Stimulated activated CD4-positive, alpha-beta T cell treated with anti-CD3 and anti-CD28 coated beads, Interleukin-1b, Interleukin-23, amount 100 ng/mL, for 24 hours (primary cell): ENCODE data around the gene SGMS1.
"Not testable (repeated sequence)": the region's sequence is repeated elsewhere in the genome, so short reads cannot be mapped to it uniquely, and the experiment has no call there.

Experiments
- DNase-seq, 4 experiments: peaks; one replicate each; pipeline ENCODE4 v3.0.0-alpha.2; 2020; ENCODE audit warnings: low read depth in 4 of 4, low spot score in 1 of 4

SGMS1 gene

DNA sequence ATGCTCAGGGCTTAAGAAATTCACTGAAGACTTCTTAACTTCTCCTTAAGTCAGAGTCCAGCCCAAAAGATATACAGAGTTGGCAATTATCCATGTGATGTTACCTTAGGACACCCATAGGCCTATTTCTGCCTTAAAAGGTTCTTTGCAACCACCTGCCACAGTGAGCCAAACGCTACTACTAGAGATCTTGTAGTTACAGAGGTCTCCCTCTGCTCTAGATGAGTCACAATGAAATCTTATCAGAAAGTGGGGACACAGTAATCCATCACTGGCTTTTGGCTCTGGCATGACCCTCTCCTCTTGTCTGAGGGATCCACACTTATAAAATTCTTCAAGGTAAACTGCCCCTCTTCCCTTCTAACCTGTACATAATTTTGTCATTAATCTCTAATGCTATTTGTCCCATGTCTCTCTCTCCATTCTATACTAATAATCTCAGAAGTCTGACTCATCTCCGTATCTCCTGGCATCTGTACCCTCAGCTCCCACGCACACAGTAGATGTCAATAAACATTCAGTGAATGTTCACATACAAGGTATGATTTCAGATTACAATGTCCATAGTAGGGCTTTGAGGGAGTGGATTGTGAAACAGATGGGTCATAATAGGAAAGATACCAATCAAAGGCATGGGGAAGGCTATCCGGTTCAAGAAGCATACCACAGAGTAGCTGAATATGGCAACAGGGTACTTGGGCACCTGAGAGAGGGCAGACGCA, 112.1 kb downstream of the SGMS1 start:
- no peak for DNase-seq

DNA sequence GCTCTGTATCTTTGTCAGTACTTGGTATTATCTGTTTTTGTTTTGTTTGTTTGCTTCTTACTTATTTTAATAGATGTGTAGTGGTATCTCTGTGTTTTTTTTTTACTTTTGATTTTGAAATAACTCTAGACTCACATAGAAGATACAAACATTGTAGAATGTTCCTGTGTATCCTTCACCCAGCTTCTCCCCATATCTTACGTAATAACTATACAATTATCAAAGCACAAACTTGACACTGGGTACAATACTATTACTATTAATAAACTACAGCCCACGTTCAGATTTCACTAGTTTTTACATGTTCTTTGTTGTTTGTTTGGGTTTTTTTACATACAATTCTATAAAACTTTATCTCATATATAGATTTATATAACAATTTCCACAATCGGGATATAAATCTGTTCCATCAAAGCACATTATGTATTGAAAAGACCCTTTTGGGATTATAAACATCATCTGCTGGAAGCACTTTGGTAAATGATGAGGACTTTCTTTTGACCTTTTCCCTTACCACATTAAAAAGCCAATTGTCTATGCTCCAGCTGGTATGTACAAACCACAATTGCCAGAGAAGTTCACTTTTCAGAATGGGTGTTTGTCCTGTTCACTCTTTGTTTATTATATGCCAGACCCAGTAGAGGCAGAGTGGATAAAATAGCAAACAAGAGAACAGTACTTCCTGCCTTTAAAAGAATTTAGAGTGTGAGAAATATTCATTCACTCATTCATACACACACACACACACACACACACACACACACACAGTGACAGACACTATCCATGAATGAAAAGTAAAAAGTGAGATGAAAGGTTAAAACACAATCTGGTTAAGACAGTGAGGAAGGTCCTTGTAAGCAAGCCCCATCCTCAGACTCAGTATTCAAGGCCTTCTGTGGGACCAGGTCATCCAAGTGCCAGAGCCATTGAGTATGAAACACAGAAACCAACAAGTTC, 113.0 kb downstream of the SGMS1 start:
- no peak for DNase-seq

DNA sequence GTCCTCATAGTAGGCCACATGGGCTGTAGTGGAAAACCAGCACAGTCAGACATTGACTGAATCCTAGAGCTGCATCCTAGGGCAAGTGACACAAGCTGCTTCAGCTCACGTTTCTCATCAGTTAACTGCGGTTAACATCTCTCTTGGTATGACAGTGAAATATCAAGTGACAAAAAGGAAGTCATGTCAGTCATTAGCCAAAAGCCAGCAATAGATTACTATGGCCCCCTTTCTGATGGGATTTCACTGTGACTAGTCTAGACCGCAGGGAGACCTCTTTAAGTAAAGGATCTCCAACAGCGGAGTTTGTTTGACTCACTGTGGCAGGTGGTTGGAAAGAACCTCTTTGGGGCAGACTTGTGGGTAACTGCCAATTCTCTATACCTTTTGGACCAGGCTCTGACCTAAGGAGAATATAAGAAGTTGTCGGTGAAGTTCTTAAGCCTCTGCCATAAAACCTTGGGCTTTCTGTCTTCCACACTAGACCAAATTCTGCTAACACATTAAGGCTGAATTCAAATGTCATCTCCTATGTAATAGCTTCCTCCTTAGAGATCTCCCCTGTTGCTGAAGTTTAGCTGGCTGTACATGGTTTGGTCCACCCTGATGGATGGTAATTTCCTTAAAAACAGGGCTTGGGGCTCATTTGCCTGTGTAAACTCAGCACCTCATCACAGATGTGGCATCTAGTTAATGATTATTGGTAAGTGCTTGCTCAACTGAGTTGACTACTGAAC, 115.3 kb downstream of the SGMS1 start:
- no peak for DNase-seq

DNA sequence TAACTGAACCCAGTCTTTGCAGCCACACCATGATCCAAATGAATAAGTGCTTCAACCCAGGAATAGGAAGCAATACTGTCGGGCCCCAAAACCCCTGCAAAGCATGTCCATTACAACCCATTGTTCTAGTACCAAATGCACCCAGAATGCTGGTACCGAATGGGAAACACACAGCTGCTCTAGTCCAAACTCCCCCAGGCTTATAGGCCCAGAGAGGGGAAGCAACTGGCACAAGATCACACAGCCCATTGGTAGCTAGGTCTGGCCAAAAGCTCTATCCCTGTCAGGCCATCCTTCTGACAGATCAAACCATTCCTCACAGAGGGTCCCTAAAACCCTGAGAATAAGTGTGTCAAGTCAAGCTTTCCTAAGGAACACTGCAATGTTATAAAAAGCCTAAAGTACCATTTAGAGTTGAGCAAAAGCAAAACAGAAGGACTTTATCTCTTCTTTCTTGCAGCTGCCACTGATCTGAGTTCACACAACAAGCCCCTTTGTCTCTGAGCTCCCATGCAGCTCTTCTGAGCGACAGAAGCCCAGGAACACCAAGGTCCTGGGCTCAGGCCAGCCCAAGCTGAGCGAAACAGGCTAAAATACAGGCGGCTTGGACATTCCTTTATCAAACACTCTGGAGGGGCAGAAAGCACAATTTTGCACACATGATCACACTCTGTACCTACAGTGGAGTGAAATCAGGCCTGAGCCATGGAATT, 116.7 kb downstream of the SGMS1 start:
- DNase-seq, result no peak

DNA sequence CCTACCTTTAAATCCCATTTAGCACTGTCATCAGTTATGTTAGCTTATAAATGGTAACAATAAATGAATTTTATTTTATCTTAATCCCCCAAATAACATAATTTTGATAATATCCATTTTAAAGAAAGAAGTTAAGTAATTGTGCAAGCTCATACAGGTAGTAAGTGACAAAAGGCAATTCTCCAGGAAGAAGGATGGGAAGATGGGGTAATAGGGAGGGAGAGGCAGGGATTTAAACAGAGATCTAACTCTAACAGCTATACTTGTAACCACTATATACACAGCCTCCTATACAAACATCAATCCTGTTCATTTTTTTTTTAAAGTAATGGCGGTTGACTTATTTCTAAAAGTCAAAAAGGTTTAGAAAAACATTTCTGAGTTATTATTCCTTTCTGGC, 119.4 kb downstream of the SGMS1 start:
- DNase-seq, result no peak

DNA sequence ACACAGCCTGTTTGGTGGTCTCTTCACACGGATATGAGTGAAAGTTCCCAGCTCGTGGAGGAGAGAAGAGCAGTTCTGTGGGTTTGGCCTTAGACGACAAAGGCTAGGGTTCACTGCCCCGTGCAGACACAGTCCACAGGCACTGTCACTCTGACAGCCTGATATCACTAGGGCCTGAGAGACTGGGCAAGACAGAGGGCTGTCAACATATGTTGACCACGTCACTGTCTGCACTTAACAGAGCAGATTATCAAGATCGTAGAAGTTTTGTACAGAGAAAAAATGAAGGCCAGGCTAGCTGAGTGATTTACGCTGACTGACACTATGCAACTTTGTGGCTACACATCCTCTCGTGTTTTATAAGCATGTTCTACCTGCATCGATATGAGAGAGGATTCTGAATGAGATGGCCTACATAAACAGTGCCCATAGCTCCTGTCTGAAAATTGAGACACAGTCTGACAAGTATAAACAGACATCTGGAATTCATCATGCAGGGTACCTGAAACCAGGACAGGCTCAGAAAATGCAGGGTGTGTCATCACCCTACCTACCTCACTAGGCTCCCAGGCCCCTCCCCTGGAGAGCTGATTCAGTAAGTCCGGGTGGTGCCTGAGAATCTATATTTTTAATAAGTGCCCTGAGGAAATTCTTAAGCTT, 120.0 kb downstream of the SGMS1 start:
- DNase-seq, result no peak

DNA sequence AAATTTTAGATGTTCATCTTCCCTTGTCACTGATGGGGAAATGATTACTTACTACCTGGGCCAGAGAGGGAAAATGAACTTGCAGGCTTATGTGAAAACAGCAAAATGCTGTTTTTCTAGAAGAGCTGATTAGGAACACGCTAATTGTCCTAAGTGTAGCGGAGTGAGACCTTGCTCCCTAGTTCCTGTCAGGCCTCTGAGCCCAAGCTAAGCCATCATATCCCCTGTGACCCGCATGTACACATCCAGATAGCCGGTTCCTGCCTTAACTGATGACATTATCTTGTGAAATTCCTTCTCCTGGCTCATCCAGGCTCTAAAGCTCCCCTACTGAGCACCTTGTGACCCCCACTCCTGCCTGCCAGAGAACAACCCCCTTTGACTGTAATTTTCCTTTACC, 120.6 kb downstream of the SGMS1 start:
- DNase-seq, result not testable (repeated sequence)

DNA sequence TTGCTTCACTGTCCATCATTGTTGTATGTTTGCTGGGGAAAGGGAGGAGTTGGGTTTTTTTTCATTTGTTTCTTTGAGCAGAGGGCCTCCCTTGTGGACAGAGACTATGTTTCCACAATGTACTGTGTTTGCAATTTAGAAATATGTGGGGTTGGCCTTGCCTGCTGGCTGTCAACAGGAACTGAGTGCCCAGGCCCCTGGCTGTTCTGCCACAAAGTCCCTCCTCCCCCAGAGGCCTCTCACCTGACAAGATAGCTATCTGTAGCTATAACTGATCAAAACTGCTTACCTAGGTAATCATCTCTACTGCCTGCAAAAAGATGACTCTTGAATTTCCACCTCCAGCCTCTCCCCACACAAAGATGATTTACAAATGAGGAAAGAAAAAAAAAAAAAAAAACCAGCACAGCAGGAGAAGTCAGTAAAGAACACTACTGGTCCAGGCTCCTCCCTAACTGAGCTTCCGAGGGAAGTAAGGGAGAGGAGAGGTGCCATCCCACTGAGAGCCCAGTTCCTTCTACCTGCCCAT, 121.8 kb downstream of the SGMS1 start:
- no peak for DNase-seq

DNA sequence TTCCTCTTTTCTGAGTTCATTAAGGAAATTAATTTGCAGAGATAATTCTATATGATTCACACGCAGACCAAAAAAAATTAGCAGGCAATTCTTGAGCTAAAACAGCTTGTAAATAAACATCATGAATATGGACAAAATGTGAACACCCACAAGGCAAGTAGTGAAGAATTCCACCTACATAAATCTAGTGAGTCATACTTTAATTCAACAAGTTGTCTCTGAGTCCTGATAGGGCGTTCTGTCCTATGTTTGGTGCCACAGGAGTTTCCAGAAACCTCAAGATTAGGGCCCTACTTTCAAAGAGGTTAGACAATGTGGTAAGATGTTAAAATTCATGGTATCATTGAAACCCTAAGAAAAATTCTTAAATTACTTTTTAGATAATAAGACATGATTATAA, 122.3 kb downstream of the SGMS1 start:
- DNase-seq, result no peak

DNA sequence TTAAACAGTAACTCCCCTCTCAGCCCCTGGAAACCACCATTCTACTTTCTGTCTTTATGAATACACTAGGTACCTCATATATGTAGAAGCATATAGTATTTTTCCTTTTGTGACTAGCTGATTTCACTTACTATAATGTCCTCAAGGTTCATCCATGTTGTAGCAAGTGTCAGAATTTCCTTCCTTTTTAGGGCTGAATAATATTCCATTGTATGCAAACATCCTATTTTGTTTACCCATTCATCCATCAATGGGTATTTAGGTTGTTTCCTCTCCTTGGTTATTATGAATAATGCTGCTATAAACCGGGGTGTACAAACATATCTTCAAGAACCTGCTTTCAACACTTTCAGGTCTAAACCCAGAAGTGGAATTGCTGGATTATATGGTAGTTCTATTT, 125.3 kb downstream of the SGMS1 start:
- no peak for DNase-seq

DNA sequence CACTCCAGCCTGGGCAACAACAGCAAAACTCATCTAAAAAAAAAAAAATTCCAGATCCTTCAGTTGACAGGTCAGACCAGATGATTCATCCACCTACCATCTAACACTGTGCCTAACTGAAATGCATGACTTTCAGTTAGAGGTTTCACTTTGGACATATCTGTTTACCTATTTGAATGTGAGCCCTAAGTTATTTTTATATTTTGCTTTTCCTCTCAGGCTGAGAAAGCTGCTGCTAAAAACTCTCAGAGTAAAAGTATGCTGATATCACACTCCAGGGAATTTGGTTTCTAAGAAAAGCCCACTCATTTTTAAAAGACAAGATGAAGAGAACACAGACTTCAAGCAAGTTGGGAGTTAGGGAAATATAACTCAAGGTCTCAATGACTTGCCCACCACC, 126.0 kb downstream of the SGMS1 start:
- DNase-seq, result no peak

DNA sequence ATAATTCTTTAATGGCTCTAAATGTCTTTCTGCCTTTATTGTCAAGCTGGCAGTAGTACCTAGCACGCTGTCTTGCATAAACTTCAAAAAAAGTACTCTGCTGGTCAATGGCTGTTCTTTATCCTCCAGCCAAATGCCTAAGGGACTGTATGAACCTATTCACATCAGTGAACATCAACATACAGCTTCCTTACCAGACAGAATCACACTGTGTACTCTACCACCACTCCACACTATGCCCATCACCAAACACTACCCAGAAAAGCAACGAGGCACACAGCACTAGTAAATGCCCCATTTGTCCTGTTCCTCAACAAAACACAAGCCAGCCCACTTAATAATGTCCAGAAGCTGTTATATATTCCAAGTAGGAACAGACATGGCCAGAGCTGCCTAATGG, 127.5 kb downstream of the SGMS1 start:
- DNase-seq, result no peak

DNA sequence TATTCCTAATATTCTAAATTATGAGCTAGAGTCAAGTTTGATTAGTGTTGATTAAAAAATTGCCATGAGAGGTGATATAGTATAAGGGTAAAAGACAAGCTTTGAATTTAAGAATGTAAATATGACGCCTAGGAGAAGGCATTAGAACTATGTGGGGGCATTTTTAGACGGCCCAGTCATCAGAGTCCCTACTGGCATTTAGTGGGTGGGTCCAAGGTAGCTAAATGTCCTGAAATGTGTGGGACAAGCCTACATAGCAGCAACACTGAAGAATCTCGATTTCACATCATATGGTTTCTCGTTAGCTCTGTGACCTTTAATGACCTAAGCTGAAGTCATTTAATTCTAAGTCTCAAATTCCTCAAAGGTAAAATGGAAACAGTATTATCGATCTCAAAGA, 133.5 kb downstream of the SGMS1 start:
- DNase-seq, result no peak

DNA sequence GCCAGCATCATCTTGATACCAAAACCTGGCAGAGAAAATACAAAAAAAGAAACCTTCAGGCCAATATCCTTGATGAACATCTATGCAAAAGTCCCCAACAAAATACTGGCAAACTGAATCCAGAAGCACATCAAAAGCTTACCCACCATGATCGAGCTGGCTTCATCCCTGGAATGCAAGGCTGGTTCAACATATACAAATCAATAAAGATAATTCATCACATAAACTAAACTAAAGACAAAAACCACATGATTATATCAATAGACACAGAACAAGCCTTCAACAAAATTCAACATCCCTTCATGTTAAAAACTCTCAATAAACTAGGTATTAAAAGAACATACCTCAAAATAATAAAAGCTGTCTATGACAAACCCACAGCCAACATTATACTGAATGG, 139.2 kb downstream of the SGMS1 start:
- not testable (repeated sequence) for DNase-seq

DNA sequence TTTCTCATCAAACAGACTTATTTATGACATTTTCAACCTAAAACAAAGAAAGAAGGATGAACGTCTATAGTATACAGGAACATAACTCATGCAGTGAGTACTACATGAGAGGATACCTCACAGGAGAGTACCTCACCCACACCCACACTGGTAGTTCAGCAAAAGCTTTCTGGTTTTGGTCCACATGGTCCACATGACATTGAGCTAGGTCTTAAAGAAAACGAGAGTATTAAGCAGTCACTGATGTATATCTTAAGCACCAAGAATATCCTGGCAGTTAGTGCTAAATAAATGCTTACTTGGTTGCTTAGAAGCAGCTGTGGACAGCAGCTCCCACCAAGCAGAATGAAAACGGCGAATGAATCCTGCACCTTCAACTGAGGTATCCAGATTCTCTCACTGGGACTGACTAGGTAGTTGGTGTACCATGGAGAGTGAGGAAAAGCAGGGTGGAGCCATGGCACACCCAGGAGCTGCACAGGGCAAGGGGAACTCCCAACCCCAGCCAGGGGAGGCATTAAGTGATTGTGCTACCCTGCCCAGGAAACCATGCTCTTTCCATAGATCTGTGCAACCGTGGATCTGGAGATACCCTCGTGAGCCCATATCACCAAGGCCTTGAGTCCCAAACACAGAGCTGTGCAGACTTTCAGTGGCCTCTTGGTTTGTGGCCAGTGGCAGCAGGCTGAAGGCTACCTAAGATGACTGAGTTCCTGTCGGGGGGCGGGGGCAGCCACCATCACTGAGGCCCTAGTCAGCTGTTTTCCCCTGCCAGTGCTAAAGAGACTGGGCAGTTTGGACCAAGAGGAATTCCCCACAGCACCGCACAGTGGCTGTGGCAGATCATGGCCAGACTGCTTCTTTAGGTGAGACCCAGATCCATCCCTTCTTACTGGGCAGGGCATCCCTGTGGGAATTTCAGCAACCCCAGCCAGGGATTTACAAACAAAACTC, 143.4 kb downstream of the SGMS1 start:
- no peak for DNase-seq

DNA sequence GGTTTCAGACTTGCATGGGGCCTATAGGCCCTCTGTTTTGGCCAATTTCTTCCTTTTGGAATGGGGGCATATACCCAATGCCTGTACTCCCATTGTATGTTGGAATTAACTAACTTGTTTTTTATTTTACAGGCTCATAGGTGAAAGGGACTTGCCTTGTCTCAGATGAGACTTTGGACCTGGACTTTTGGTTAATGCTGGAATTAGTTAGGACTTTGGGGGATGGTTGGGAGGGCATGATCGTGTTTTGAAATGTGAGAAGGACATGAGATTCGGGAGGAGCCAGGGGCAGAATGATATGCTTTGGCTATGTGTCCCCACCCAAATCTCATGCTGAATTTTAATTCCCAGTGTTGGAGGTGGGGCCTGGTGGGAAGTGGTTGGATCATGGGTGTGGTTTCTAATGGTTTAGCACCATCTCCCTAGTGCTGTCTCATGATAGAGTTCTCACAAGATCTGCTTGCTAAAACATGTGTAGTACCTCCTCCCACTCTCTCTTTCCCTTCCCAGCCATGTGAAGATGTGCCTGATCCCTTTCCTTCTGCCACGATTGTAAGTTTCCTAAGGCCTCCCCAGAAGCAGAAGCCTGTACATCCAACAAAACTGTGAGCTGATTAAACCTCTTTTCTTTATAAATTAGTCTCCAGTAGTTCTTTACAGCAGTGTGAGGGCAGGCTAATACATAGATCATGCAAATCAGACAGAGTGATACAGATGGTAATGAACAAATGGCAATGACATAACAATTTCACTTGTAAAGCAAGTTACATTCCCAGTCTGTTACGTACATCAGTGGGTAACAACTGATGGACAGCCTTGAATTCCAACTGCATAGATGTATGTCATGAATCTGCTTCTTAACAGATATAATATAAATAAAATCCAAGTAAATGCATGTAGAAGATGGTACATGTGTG, 146.2 kb downstream of the SGMS1 start:
- no peak for DNase-seq

DNA sequence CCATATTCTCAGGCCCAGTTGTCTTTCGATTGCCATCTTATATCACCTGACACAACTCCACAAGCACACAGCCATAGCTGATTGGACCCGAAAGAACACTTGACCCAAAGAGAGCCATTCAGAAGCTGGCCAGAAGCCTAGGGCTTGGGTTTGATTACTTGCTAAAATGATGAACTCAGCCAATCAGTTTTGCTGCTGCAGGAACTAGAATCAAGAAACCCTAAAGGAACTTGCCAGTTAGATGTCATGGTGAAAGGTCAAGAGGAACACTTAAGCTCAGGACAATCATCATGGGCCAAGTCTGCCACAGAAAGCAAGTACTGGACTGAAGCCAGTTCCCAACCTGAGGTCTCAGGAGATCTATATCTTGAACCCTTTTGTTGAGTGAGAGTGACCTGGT, 150.0 kb downstream of the SGMS1 start:
- DNase-seq, result no peak

DNA sequence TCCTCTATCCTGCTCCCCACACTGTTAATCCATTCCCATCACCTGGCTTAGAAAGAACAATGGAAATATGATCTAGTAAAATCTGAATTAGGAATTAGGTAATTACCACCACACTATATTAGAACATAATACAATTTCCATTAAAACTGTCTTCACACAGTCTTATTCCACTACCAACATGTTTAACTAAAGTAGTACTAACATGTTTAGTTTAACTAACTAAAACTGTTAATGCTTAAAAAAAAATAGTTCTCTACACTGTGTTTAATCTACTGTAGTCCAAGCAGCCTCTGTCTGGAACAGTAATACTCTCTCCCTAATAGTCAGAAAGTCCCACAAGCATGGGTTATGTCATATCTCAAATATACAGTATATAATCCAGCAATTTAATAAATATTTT, 150.8 kb downstream of the SGMS1 start:
- no peak for DNase-seq
